Liver (tissue), 9 donors: ENCODE data around the gene ELMO2. TPM values are rescaled to one million over a fixed set of nuclear protein-coding genes. Genes with fewer than 3 reads are reported as not detected.

Experiments
- DNase-seq: peaks from one replicate; pipeline ENCODE4 v3.0.0-alpha.2; 2017; ENCODE audit warnings: low spot score
- H3K27ac ChIP-seq, 2 donors: one replicate each; pipeline ENCODE4 v1.7.0; 2013; ENCODE audit warnings: inconsistent platforms in 2 of 2, low read length in 2 of 2, control low read depth in 1 of 2, low read depth in 1 of 2, mild to moderate bottlenecking in 1 of 2
- H3K27me3 ChIP-seq, 4 donors: one replicate each; pipeline versions ENCODE4 v1.6.1 to v1.7.0; 2013; ENCODE audit warnings: low read length in 3 of 4, inconsistent platforms in 1 of 4, mild to moderate bottlenecking in 1 of 4, moderate library complexity in 1 of 4; ENCODE audit not compliant: control insufficient read depth in 4 of 4, insufficient read depth in 4 of 4
- H3K36me3 ChIP-seq, 4 donors: one replicate each; pipeline versions ENCODE4 v1.6.1 to v1.7.0; 2013; ENCODE audit warnings: low read length in 3 of 4, mild to moderate bottlenecking in 3 of 4, low read depth in 1 of 4, moderate library complexity in 1 of 4; ENCODE audit not compliant: control insufficient read depth in 4 of 4, insufficient read depth in 3 of 4
- H3K4me1 ChIP-seq, 4 donors: one replicate each; pipeline versions ENCODE4 v1.6.1 to v1.7.0; 2013; ENCODE audit warnings: low read length in 3 of 4, mild to moderate bottlenecking in 3 of 4, moderate library complexity in 1 of 4; ENCODE audit not compliant: control insufficient read depth in 4 of 4, insufficient read depth in 4 of 4
- H3K4me3 ChIP-seq, 3 donors: one replicate each; pipeline versions ENCODE4 v1.6.1 to v1.7.0; 2013; ENCODE audit warnings: low read length in 3 of 3, control low read depth in 1 of 3, low read depth in 1 of 3, mild to moderate bottlenecking in 1 of 3
- H3K9ac ChIP-seq, 2 donors: one replicate each; pipeline ENCODE4 v1.7.0; 2013; ENCODE audit warnings: low read length in 2 of 2, mild to moderate bottlenecking in 2 of 2, moderate library complexity in 2 of 2, control low read depth in 1 of 2, low read depth in 1 of 2
- H3K9me3 ChIP-seq, 4 donors: one replicate each; pipeline versions ENCODE4 v1.6.1 to v1.7.0; 2013; ENCODE audit warnings: low read length in 3 of 4; ENCODE audit not compliant: control insufficient read depth in 4 of 4
- ATF3 ChIP-seq: IDR thresholded peaks from 2 replicates; pipeline ENCODE4 v1.6.1; 2016; ENCODE audit warnings: antibody characterized with exemption
- CTCF ChIP-seq: fragments of 150-350 bp; IDR thresholded peaks from 2 replicates; pipeline ENCODE4 v1.5.1; 2017; ENCODE audit warnings: improper control_type of control experiment, low read depth, low read length; ENCODE audit not compliant: missing input control
- EGR1 ChIP-seq, 2 donors: IDR thresholded peaks; 2 replicates each; pipeline ENCODE4 v1.6.1; 2016 to 2018; ENCODE audit warnings: antibody characterized with exemption in 2 of 2, low read depth in 2 of 2
- FOXA1 ChIP-seq: IDR thresholded peaks from 2 replicates; pipeline ENCODE4 v1.6.1; 2016; ENCODE audit warnings: antibody characterized with exemption
- FOXA2 ChIP-seq: IDR thresholded peaks from 2 replicates; pipeline ENCODE4 v1.6.1; 2016; ENCODE audit warnings: antibody characterized with exemption
- GABPA ChIP-seq, 2 donors: IDR thresholded peaks in 1 of 2; conservative IDR thresholded peaks in 1 of 2; 2 replicates each; pipeline ENCODE4 v1.6.1; 2016; ENCODE audit warnings: antibody characterized with exemption in 2 of 2, mild to moderate bottlenecking in 1 of 2, moderate library complexity in 1 of 2
- HNF4A ChIP-seq, 2 donors: conservative IDR thresholded peaks; 2 replicates each; pipeline ENCODE4 v1.6.1; 2016; ENCODE audit warnings: antibody characterized with exemption in 2 of 2, mild to moderate bottlenecking in 2 of 2
- HNF4G ChIP-seq: IDR thresholded peaks from 2 replicates; pipeline ENCODE4 v1.6.1; 2016; ENCODE audit warnings: antibody characterized with exemption
- JUND ChIP-seq, 2 donors: IDR thresholded peaks; 2 replicates each; pipeline ENCODE4 v1.6.1; 2016; ENCODE audit warnings: antibody characterized with exemption in 2 of 2
- MAX ChIP-seq: IDR thresholded peaks from 2 replicates; pipeline ENCODE4 v1.6.1; 2016; ENCODE audit warnings: antibody characterized with exemption
- NR2F2 ChIP-seq: IDR thresholded peaks from 2 replicates; pipeline ENCODE4 v1.6.1; 2016; ENCODE audit warnings: antibody characterized with exemption
- RAD21 ChIP-seq, 2 donors: IDR thresholded peaks; 2 replicates each; pipeline ENCODE4 v1.6.1; 2016; ENCODE audit warnings: antibody characterized with exemption in 2 of 2, mild to moderate bottlenecking in 2 of 2
- RXRA ChIP-seq, 2 donors: IDR thresholded peaks; 2 replicates each; pipeline ENCODE4 v1.6.1; 2017 to 2018; ENCODE audit warnings: antibody characterized with exemption in 2 of 2, mild to moderate bottlenecking in 1 of 2
- SP1 ChIP-seq: IDR thresholded peaks from 2 replicates; pipeline ENCODE4 v1.6.1; 2018; ENCODE audit warnings: antibody characterized with exemption, mild to moderate bottlenecking
- TAF1 ChIP-seq: conservative IDR thresholded peaks from 2 replicates; pipeline ENCODE4 v1.6.1; 2016; ENCODE audit warnings: antibody characterized with exemption, mild to moderate bottlenecking
- YY1 ChIP-seq: IDR thresholded peaks from 2 replicates; pipeline ENCODE4 v1.6.1; 2016; ENCODE audit warnings: antibody characterized with exemption, mild to moderate bottlenecking
- ZBTB33 ChIP-seq: IDR thresholded peaks from 2 replicates; pipeline ENCODE4 v1.6.1; 2016; ENCODE audit warnings: antibody characterized with exemption
- WGBS: extraction: QIAGEN DNeasy Blood & Tissue Kit; methylation state at CpG from one replicate; pipeline ENCODE4 v1.1.7; 2013; 5-methylcytosine and 5-hydroxymethylcytosine counted together
- polyA plus RNA-seq, 2 donors: library from polyadenylated mRNA; stranded (reverse) in 1 of 2; unstranded in 1 of 2; fragments of 200-250 nt in 1 of 2; fragments of >200 nt in 1 of 2; fragmentation: Nextera tagmentation in 1 of 2; extraction: Ambion mirVana in 1 of 2; gene quantifications; one replicate each; pipeline versions ENCODE4 v1.2.1 to v1.2.3, GENCODE V29; 2013 to 2015
- total RNA-seq, 2 donors: library from RNA; depleted of rRNA; stranded (reverse); fragments of >200 nt; gene quantifications; one replicate each; pipeline ENCODE4 v1.2.3, GENCODE V29; 2014
- donor health status: healthy.
- donor health status: healthy.
- donor health status: healthy.
- donor health status: healthy.
- donor health status: healthy.

ELMO2 gene
- total and polyA plus RNA-seq, 4 donors: 7.9 to 16.0 (median 13.9) TPM

GRCh38 chr20:46341074-46342009 lies 65.1 kb downstream of the ELMO2 start:
- Histone ChIP-seq H3K4me3 (no peak overlapping the region), H3K9ac (no peak overlapping the region), H3K36me3 (no peaks in the 10 kb centered on the region), H3K4me1 (peaks cover 0 to 6% (median 2%) of the 10 kb centered on the region in 4 donors), H3K27ac (no peak overlapping the region), H3K27me3 (peaks cover 0 to 4% (median 2%) of the 10 kb centered on the region in 4 donors), H3K9me3 (no peaks in the 10 kb centered on the region)
- TF ChIP-seq EGR1 (IDR thresholded peaks at IDR 0.05; ENCODE audit: low read depth in 2 of 2) (no peak), HNF4G (no peak), ATF3 (no peak), SP1 (no peak), GABPA (IDR thresholded peaks at IDR 0.05 in 1 of 2, conservative IDR thresholded peaks at IDR 0.05 in 1 of 2) (no peak), RAD21 (IDR thresholded peaks at IDR 0.05) (no peak), HNF4A (conservative IDR thresholded peaks at IDR 0.05) (no peak)
- DNase-seq: no peak
- WGBS: 60% methylated on average over 24 of the region's 24 CpGs

GRCh38 chr20:46339037-46339436 lies 67.4 kb downstream of the ELMO2 start:
- H3K4me1 ChIP-seq: peaks cover 0 to 6% (median 2%) of the 10 kb centered on the region in 4 donors
- H3K36me3 ChIP-seq: no peaks in the 10 kb centered on the region
- H3K9me3 ChIP-seq: no peaks in the 10 kb centered on the region
- no peak overlapping the region for H3K27ac ChIP-seq
- H3K4me3 ChIP-seq: no peak overlapping the region
- TF ChIP-seq MAX: no peak
- no peak for TF ChIP-seq HNF4G
- TF ChIP-seq RAD21 (IDR thresholded peaks at IDR 0.05): no peak
- no peak for TF ChIP-seq NR2F2
- TF ChIP-seq SP1: no peak
- no peak for TF ChIP-seq TAF1
- TF ChIP-seq RXRA (IDR thresholded peaks at IDR 0.05): no peak
- no peak for TF ChIP-seq ZBTB33
- no peak for TF ChIP-seq ATF3
- no peak for TF ChIP-seq GABPA (IDR thresholded peaks at IDR 0.05 in 1 of 2, conservative IDR thresholded peaks at IDR 0.05 in 1 of 2)
- no peak for TF ChIP-seq HNF4A (conservative IDR thresholded peaks at IDR 0.05)
- TF ChIP-seq FOXA2: no peak
- no peak for TF ChIP-seq EGR1 (IDR thresholded peaks at IDR 0.05; ENCODE audit: low read depth in 2 of 2)
- no peak for TF ChIP-seq FOXA1
- TF ChIP-seq CTCF: no peak
- TF ChIP-seq YY1: no peak
- no peak for TF ChIP-seq JUND (IDR thresholded peaks at IDR 0.05)
- no peak for DNase-seq
- peaks cover 0 to 12% (median 3%) of the 10 kb centered on the region in 4 donors for H3K27me3 ChIP-seq
- 82% methylated on average over 7 of the region's 7 CpGs for WGBS
- no peak overlapping the region for H3K9ac ChIP-seq
